Measurements from ENCODE around the gene BCAS3.
"Not testable (repeated sequence)": the region's sequence is repeated elsewhere in the genome, so short reads cannot be mapped to it uniquely, and the experiment has no call there.

Gene BCAS3

DNA sequence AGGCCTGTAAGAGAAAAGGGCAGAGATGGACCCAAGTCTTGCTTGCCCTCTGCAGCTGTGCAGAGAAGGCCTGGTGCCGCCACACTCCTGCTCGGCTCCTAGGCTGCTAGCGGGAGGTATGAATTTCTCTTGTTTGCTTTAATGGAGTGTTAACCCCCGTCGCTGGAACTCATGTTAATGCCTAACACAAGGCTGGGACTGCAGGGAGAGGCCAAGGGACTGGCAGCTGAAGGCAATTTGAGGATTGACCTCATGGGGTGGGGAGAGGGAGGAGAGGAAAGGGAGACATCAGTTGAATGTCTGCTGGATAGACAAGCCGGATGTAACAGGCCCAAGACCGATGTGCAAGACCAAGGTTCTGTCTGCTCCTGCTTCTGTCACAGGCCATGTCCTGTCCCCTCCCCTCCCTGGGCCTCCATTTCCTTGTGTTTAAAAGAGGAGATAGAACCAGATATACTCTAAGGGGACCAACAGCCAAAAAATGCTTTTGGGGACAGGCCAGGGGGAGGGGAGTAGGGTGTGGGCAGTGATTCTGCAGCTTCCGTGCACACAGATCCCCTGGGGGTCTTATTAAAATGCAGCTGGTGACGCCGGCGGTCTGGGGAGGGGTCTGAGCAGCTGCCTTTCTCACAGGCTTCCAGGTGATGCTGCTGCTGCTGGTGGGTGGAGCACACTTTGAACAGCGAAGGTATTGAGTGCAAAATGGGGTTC, 675.3 kb downstream of the BCAS3 start:
- DNase-seq, result no peak

DNA sequence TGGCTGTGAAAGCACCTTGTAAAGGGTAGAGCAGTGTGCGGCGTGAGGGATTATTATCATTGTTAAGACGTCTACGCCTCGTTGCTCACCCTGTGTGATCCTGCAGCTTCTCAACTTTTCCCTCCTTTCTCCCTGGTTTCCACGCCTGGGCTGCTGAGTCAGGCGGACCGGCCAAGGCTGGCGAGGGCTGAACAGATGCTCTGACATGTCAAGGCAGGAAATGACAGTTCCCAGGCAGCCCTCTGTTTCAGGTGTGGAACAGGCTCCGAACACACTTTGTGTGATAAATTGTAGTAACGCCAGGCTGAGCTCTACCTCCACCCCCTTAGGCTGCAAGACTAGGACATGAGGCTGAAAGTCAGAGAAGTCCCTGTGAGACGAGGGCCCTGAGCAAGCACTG, 676.0 kb downstream of the BCAS3 start:
- no peak for DNase-seq

DNA sequence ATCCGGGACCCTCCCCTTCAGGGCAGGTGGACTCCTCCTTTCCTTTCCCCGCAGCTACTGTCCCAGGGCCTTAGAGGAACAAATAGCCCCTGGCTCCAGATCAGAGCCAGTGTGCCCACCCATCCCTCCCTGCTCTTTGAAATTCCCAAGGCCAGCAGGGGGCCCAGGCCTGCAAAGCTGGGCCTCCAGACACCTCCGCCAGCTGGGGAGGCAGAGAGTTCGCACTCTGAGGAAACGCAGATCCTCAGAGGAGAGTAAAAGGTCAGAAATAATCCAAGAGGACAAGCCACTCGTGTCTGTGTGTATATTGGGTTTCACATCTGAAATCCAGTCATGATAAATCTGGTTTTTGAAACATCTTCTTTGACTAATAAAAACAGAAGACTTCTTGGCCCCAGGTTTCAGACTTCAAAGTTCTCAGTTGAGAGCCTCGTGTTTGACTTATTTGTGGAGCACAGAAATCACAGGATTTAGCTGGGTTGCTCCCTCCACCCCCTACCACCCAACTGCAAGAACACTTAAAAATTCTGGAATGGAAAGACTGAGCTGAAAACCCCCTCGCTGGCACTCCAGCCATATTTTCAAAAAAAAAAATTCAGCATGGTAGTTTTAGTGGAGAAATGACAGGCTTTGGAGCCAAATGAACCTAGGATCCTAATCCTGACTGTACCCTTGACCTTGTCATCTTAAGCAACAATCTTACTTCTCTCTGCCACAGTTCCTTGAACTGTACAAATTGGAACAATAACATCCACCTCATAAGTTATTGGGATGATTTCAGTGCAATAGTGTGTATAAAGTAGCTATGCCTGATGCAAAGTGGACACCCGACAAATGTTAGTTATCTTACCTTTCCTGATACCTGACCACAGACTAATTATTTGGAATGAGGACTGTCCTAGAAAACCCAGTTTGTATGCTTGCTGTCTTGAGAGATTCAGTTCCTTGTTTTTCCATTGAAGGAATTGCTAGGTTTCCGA, 677.5 kb downstream of the BCAS3 start:
- DNase-seq, result no peak

GRCh38 chr17:61357061-61357460, 679.4 kb downstream of the BCAS3 start:
- DNase-seq, result not testable (repeated sequence)

- not testable (repeated sequence) for DNase-seq
Observed at GRCh38 chr17:61359513-61359912, 681.9 kb downstream of the BCAS3 start.

DNA sequence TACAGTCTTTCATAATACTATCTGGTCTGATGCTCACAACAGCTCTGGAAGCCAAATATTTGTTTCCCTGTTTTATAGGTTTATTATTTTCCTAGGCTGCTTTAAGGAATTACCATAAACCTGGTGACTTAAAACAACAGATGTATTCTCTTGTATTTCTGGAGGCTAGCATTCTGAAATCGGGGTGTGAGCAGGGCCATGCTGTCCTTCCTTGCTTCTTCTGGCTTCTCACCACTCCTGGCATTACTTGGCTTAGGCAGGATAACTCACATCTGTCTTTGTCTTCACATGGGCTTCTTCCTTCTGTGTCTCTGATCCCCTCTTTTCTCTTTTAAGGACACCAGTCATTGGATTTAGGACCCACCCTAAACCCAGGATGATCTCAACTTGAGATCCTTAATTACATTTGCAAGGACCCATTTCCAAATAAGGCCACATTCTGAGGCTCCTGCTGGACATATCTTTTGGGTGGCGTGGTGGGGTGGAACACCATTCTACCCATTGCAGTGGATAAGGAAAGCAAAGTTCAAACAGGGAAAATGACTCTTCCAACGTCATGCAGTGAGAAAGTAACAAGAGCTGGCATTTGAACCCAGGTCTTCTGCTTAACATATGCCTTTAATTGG, 682.8 kb downstream of the BCAS3 start:
- no peak for DNase-seq

- DNase-seq, result no peak
Observed at GRCh38 chr17:61361084-61361483, 683.4 kb downstream of the BCAS3 start.

GRCh38 chr17:61362396-61362795, 684.7 kb downstream of the BCAS3 start:
- DNase-seq, result no peak

DNA sequence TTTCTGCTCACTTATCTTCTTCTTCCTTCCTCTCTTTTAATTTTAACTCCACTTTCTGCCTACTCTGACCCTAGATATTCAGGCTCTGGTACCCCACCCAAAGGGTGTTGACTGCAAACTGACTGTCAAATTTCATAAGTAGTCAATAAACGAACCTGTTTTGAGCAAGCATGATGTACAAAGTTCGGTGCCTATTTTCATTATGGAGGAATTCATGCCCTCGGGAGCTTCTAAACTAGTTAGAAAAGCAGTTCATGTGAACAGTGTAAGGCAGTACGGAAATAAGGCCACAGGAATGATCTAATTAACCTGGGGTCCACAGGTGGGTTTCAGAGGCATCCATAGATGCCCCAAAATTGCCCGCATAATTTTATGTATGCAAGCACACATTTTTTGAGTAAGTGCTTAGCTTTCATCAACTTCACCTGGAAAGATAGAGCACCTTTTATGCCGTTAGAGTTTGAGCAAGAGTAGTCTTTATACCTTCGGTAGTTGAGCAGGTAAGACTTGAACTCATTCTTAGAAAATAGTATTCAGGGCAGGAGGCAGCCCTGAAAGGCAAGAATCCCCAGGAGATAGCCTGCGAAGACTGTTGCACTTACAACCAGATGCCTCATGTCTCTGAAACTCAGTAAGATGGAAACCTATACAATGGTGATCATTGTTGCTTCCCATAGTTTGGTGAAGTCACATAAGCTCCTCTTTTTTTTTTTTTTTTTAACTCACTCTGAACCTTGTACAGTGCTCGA, 685.4 kb downstream of the BCAS3 start:
- DNase-seq, result no peak

DNA sequence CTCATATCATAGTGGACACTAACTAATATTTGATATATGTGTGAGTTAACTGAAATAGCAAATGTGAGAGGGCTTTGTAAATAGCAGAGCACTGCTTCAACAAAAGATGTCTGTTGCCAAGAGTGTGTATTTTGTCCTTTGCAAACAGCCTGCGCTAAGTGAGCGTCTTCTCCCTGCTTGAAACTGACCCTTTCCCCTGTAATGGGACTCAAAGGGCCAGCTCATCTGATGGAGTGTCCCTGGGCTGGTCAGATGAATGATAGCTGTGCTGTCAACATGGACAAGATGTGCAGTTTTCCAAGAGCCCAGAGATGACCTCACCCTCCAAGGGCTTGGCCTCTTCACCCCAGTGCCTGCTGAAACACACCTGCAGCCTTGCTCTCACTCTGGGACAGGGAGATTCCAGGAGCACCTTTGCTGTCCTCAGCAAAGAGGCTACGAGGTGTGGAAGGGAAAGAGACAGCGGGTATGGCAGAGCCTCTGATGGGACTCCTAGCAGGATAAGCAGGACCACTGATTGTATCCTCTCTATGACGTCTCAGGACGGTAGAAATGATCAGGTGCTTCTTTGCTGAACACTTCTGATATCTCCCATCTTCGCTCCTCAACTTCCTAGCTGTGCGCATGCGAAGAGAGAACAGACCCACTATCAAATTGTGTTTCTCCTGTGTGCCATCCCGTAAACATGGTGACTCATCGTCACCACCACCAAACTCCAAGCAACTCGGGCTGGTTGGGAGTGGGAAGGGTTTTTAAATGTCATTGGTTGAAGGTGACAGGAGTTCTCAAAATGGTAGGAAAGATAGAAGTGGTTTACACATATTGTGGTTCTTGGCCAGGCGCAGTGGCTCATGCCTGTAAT, 686.2 kb downstream of the BCAS3 start:
- no peak for DNase-seq

DNA sequence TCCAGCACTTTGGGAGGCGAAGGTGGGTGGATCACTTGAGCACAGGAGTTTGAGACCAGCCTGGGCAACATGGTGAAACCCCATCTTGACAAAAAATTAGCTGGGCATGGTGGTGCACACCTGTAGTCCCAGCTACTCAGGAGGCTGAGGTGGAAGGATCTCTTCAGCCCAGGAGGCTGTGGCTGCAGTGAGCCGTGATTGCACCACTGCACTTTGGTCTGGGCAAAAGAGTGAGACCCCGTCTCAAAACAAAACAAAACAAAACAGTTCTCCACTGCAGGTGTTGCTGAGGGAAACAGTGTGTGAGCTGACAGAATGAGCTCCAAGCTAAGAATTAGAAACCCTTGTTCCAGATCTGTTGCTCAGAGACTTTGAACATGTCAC, 686.8 kb downstream of the BCAS3 start:
- no peak for DNase-seq

DNA sequence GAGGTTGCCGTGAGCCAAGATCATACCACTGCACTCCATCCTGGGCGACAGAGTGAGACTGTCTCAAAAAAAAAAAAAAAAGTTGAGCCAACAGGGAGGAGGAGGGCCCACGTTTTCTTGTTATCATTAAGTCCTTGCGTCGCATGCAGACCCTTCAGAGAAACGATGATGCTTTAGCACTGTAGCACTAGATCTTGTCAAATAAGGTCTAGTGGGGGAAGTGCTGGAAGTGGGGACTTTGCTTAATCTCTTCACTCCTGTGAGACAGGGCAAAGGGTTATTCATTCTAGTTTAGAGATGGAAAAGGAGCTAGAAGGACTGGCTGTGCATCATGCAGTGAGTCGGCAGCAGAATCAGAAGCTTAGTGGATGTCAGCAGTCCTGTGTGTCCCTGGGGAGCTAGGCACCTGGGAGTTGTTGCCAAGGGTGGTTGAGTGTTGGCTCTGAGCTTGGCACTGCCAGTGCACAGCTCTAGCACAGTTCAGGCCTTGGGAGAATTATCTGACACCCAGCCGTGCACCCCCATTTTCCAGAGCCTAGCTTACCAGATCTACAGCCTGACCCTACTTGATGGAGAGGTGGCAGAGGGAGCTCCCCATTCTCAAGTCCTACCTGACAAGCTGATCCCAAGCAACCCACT, 688.5 kb downstream of the BCAS3 start:
- no peak for DNase-seq

GRCh38 chr17:61366715-61367413, 689.2 kb downstream of the BCAS3 start:
- no peak for DNase-seq

GRCh38 chr17:61368049-61368831, 690.6 kb downstream of the BCAS3 start:
- DNase-seq, result no peak

DNA sequence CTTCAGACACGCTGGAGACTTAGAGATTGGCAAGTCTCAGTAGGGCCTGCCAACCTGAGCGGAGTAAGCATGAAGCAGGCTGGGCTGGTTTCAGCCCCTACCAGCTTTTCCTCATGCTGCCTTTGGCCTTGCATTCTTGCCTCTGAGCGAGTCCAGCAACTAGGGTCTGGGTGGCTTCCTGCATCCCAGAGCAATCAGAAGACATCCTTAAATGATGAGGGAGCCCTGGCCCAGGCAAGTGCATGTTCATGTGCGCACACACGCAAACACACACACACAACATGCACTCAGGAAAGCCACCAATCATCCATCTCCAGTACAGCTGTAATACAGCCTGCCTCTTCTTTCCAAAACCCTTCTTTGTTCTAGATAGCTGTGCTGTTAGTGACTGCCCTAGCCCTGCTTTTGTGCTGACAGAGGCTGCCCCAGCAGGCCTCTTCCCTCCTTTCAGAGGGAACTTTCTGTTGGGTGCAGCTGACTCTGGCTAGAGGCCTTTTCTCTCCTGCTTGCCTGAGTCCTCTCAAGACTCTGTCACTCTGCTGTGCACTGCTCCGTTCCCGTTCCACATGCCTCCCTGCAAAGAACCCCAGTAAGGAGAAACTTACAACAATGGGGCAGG, 691.3 kb downstream of the BCAS3 start:
- no peak for DNase-seq

- DNase-seq, result no peak
Observed at GRCh38 chr17:61369751-61370150, 692.1 kb downstream of the BCAS3 start.

- no peak for DNase-seq
Observed at GRCh38 chr17:61371179-61371578, 693.5 kb downstream of the BCAS3 start.

GRCh38 chr17:61371606-61372005, 694.0 kb downstream of the BCAS3 start:
- DNase-seq, result no peak

DNA sequence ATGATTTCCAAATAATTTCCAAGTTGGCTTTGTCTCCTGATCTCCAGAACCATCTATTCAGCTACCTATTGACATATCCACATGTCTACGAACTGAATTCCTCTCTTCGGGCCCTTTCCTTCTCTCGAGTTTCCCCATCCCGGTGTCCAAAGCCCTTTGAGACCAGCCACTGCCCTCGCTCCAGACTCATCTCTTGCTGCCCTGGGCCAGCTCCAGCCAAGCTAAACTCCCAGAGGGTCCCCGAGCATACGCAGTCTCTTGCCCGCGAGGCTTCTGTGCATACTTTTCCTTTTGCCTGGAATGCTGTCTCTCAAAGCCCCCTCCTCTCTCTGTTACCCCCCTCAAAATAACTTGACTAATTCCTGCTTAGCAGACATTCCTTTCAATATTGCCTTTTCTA, 694.8 kb downstream of the BCAS3 start:
- no peak for DNase-seq
